Ectodermal cell (in vitro differentiated cells): ENCODE measurements around the gene CPS1.

Experiments
- H3K27ac ChIP-seq: 2 replicates; pipeline ENCODE4 v1.7.0; 2013; ENCODE audit warnings: mild to moderate bottlenecking, low read depth, low read length; ENCODE audit not compliant: insufficient read depth, poor library complexity, severe bottlenecking
- H3K27me3 ChIP-seq: 2 replicates; pipeline ENCODE4 v1.7.0; 2013; ENCODE audit warnings: mild to moderate bottlenecking, low read length; ENCODE audit not compliant: insufficient read depth, control insufficient read depth, poor library complexity, severe bottlenecking
- H3K36me3 ChIP-seq: one replicate; pipeline ENCODE4 v1.7.0; 2013; ENCODE audit warnings: low read length; ENCODE audit not compliant: control insufficient read depth, insufficient read depth
- H3K4me1 ChIP-seq: one replicate; pipeline ENCODE4 v1.7.0; 2013; ENCODE audit warnings: low read length; ENCODE audit not compliant: control insufficient read depth, insufficient read depth
- H3K4me3 ChIP-seq: 2 replicates; pipeline ENCODE4 v1.7.0; 2013; ENCODE audit warnings: low read depth, low read length, control low read depth; ENCODE audit not compliant: insufficient read depth
- H3K9me3 ChIP-seq: 2 replicates; pipeline ENCODE4 v1.7.0; 2013; ENCODE audit warnings: mild to moderate bottlenecking, low read length, moderate library complexity; ENCODE audit not compliant: control insufficient read depth
- WGBS, 2 experiments: methylation state at CpG; one replicate each; pipeline ENCODE4 v1.1.7; 2013; ENCODE audit warnings: missing lambda C conversion rate in 2 of 2; 5-methylcytosine and 5-hydroxymethylcytosine counted together

The CPS1 gene

GRCh38 chr2:210544831-210545230 lies 11.6 kb upstream of the CPS1 start:
- WGBS, 2 experiments: 88 to 94% methylated on average over 3 to 4 of the region's 4 CpGs
- H3K9me3 ChIP-seq: no peaks in the 10 kb centered on the region
- no peaks in the 10 kb centered on the region for H3K36me3 ChIP-seq
- H3K4me1 ChIP-seq: no peaks in the 10 kb centered on the region
- H3K27me3 ChIP-seq: no peaks in the 10 kb centered on the region
- no peak overlapping the region for H3K4me3 ChIP-seq
- H3K27ac ChIP-seq: no peak overlapping the region

- Histone ChIP-seq H3K9me3 (no peaks in the 10 kb centered on the region), H3K4me3 (no peak overlapping the region), H3K36me3 (no peaks in the 10 kb centered on the region), H3K4me1 (no peaks in the 10 kb centered on the region), H3K27ac (no peak overlapping the region), H3K27me3 (no peaks in the 10 kb centered on the region)
- WGBS, 2 experiments: 81 to 95% methylated on average over 3 to 4 of the region's 5 CpGs
These were observed 9.8 kb upstream of the CPS1 start for GRCh38 chr2:210546424-210547208.

- no peaks in the 10 kb centered on the region for H3K9me3 ChIP-seq
- H3K4me1 ChIP-seq: no peaks in the 10 kb centered on the region
- no peaks in the 10 kb centered on the region for H3K27me3 ChIP-seq
- no peaks in the 10 kb centered on the region for H3K36me3 ChIP-seq
- WGBS, 2 experiments: 86 to 96% methylated on average over 2 of the region's 2 CpGs
- no peak overlapping the region for H3K4me3 ChIP-seq
- H3K27ac ChIP-seq: no peak overlapping the region
These were observed 8.4 kb upstream of the CPS1 start for GRCh38 chr2:210548031-210548430.

- 92 to 96% methylated on average over 8 of the region's 8 CpGs for WGBS, 2 experiments
- H3K4me1 ChIP-seq: no peaks in the 10 kb centered on the region
- H3K27ac ChIP-seq: no peak overlapping the region
- H3K4me3 ChIP-seq: no peak overlapping the region
- no peaks in the 10 kb centered on the region for H3K9me3 ChIP-seq
- H3K27me3 ChIP-seq: no peaks in the 10 kb centered on the region
- no peaks in the 10 kb centered on the region for H3K36me3 ChIP-seq
These were observed 7.5 kb upstream of the CPS1 start for GRCh38 chr2:210548878-210549384.

- no peak overlapping the region for H3K27ac ChIP-seq
- H3K4me3 ChIP-seq: no peak overlapping the region
- no peaks in the 10 kb centered on the region for H3K4me1 ChIP-seq
- 91 to 94% methylated on average over 2 of the region's 2 CpGs for WGBS, 2 experiments
- no peaks in the 10 kb centered on the region for H3K36me3 ChIP-seq
- no peaks in the 10 kb centered on the region for H3K27me3 ChIP-seq
- no peaks in the 10 kb centered on the region for H3K9me3 ChIP-seq
These were observed 5.4 kb upstream of the CPS1 start for GRCh38 chr2:210551001-210551400.

GRCh38 chr2:210553373-210553772 lies 3.0 kb upstream of the CPS1 start:
- H3K36me3 ChIP-seq: no peaks in the 10 kb centered on the region
- H3K4me3 ChIP-seq: no peak overlapping the region
- H3K27ac ChIP-seq: no peak overlapping the region
- no peaks in the 10 kb centered on the region for H3K27me3 ChIP-seq
- no peaks in the 10 kb centered on the region for H3K9me3 ChIP-seq
- no peaks in the 10 kb centered on the region for H3K4me1 ChIP-seq
- 96 to 100% methylated on average over 1 of the region's 1 CpG for WGBS, 2 experiments

- H3K4me3 ChIP-seq: no peak overlapping the region
- H3K27ac ChIP-seq: no peak overlapping the region
- H3K9me3 ChIP-seq: no peaks in the 10 kb centered on the region
- no peaks in the 10 kb centered on the region for H3K27me3 ChIP-seq
- H3K4me1 ChIP-seq: no peaks in the 10 kb centered on the region
- no peaks in the 10 kb centered on the region for H3K36me3 ChIP-seq
These were observed 844 bp upstream of the CPS1 start for GRCh38 chr2:210555555-210555954.

GRCh38 chr2:210557721-210558120 lies 1.3 kb downstream of the CPS1 start:
- Histone ChIP-seq H3K4me1 (no peaks in the 10 kb centered on the region), H3K9me3 (no peaks in the 10 kb centered on the region), H3K36me3 (no peaks in the 10 kb centered on the region), H3K4me3 (no peak overlapping the region), H3K27me3 (no peaks in the 10 kb centered on the region), H3K27ac (no peak overlapping the region)

GRCh38 chr2:210558708-210559107 lies 2.3 kb downstream of the CPS1 start:
- Histone ChIP-seq H3K36me3 (no peaks in the 10 kb centered on the region), H3K9me3 (no peaks in the 10 kb centered on the region), H3K4me3 (no peak overlapping the region), H3K4me1 (no peaks in the 10 kb centered on the region), H3K27ac (no peak overlapping the region), H3K27me3 (no peaks in the 10 kb centered on the region)
- 100% methylated on average over 1 of the region's 1 CpG; no CpG with 5 or more reads in 1 of the 2 experiments for WGBS, 2 experiments

GRCh38 chr2:210559182-210559581 lies 2.8 kb downstream of the CPS1 start:
- WGBS, 2 experiments: 94 to 97% methylated on average over 6 of the region's 6 CpGs
- no peak overlapping the region for H3K4me3 ChIP-seq
- no peaks in the 10 kb centered on the region for H3K9me3 ChIP-seq
- no peak overlapping the region for H3K27ac ChIP-seq
- no peaks in the 10 kb centered on the region for H3K27me3 ChIP-seq
- no peaks in the 10 kb centered on the region for H3K4me1 ChIP-seq
- H3K36me3 ChIP-seq: no peaks in the 10 kb centered on the region
